Fibroblast of skin of left quadriceps (primary cell): ENCODE results near the gene ZNF420.

ENCODE experiments used
- DNase-seq, 2 experiments: peaks; one replicate each; pipeline ENCODE4 v3.0.0-alpha.2; 2013; ENCODE audit warnings: low read depth in 2 of 2

Gene ZNF420

DNA sequence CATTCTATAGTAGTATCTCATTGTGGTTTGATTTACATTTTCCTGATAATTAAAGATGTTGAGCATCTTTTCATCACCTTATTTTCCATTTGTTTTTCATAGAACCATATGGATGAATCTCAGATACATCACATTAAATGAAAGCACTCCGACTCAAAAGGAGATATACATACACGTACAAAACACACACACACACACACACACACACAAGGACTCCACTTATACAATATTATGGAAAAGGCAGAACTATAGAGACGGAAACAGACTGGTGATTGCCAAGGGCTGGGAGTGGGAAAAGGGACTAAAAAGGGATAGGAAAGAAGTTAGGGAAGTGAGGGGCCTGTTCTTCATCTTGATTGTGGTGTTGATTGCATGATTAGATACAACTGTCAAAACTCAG lies 70.0 kb downstream of the ZNF420 start:
- no peak for DNase-seq

DNA sequence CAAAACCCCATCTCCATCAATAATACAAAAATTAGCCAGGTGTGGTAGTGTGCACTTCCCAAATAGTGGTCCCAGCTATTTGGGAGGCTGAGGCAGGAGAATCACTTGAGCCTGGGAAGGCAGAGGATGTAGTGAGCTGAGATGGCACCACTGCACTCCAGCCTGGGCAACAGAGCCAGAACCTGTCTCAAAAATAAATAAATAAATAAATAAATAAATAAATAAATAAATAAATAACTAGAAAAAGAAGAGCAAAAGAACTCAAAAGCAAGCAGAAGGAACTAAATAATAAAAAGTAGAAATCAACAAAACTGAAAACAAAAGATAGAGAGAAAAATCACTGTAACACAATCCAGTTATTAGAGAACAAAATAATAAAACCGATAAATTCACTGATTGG lies 81.9 kb downstream of the ZNF420 start:
- no peak for DNase-seq

DNA sequence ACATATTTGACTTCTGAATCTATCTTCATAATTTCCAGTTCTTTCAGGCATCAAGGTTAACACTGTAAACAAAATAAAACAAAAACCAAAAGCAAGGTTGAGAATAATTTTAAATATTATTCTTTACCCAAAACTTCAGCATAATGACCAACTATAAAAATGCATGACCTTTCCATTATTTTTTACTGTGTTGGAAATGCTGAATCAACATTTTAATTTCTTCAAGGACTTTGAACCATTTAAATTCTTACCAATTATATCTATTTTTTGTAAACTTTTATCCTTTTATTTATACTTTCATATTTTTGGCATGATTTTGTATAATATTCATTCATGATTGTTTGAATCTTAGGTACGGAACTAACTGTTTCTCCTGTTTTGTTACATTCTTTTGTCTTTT lies 87.4 kb downstream of the ZNF420 start:
- no peak for DNase-seq

DNA sequence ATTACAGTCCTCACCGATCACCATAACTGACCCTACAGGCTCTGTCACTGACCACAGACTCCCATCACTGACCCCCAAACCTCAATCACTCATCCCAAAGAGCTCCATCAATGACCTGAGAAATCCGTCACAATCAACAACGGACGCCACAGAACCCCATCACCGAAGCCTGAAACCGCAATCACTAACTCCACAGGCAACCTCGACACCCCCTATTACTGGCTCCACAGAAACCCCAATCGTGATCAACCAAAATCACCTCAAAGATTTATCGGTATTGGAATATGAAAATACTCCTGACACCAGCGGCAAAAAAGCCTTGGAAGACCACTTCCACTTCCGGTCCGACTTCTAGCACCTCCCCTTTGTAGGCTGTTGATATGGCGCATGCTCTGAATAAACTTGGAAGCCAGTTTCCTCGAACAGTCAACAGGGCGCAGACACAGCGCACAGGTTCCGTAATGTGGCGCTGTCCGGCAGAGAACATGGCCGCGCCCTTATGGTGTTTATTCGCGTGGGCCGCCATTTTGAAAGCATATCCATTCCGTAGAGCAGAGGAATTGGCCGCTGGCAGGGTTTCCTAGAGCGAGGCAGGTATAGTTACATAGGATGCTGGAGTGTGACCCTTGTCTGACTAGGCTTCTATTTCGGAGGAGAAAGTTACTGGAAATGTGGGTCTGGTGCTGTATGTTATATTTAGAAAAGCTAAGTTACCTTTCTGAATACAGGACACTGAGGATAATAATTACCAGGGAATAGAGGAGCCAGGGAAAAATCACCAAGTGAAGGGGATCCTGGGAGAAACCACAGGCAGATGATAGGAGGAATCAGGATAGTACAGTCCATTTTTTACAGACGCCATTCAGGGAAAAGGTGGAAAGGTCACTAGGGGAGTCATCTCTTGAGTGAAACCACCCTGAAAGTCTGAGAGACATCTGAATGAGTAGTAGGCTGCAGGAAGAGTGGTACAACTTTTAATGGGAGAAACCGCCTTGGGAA lies 94.4 kb downstream of the ZNF420 start, which contains the start of gene ZNF585A:
TSS of gene ZNF585A (minus strand) at position 328 of the 999 bp plus-strand sequence. CDS start 2,785 bp downstream, outside the sequence.
- DNase-seq: peak; percentile 94
